ENCODE results near the gene ACACA.

DNA sequence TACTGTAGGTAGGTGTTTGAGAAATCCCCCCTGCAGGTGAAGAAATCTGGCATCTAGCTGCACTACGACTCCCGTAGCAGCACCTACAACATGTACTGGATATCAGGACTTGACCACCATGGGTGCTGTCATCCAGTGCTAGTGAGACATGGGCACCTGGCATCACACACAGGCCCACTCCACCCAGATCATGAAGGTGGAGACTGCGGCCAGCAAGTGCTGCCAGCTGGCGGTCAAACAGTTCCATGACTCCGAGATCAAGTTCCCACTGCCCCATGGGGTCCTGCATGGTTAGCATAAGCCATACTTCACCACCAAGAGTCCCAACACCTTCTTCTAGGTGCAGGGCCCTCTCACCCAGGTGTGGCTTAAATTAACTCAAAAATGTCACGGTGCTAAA lies 243.8 kb downstream of the ACACA start:
- TF ChIP-seq ELF4 (IDR thresholded peaks at IDR 0.05): no peak
- TF ChIP-seq ARNT (IDR thresholded peaks at IDR 0.05): no peak
- no peak for TF ChIP-seq SP1 (IDR thresholded peaks at IDR 0.05)
- no peak for TF ChIP-seq HDGF (IDR thresholded peaks at IDR 0.05; ENCODE audit: borderline replicate concordance)
- no peak for TF ChIP-seq FOXK2 (IDR thresholded peaks at IDR 0.05)
- TF ChIP-seq FOXA1 (IDR thresholded peaks at IDR 0.05): no peak

Measured in HEK293T (cell line).